ENCODE data around the gene SPSB1.

- no peak for TF ChIP-seq CTCF (IDR thresholded peaks at IDR 0.05)
- TF ChIP-seq POLR2A (IDR thresholded peaks at IDR 0.05) = no peak
Measured at GRCh38 chr1:9297831-9298230, 5.1 kb downstream of the SPSB1 start.
